Measurements from ENCODE around the gene TRIM25.

The TRIM25 gene

GRCh38 chr17:56928586-56928985, 14.7 kb upstream of the TRIM25 start:
- DNase-seq (ENCODE audit: extremely low read depth in 1 of 2, low read depth in 1 of 2): no peak

DNA sequence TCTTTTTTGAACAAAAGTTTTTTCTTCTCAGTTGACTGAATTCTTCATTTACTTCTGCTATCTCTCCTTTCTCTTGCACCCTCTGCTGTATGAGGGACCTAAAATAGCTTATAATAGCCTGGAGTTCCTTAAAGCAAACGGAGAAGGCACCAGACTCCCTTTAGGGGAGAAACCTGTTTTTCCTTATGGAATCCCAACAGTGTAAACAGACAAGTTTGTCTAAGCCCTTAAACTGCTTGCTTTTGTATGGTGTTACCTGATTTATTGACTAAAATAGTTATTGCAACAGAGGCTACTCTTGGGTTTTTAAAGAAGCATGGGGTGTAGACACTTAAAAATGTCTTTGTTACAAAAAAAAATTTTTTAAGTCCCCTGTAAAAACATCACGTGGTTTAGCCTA, 12.9 kb upstream of the TRIM25 start:
- no peak for DNase-seq (ENCODE audit: extremely low read depth in 1 of 2, low read depth in 1 of 2)

- DNase-seq (ENCODE audit: extremely low read depth in 1 of 2, low read depth in 1 of 2): no peak
Measured at GRCh38 chr17:56926270-56926669, 12.4 kb upstream of the TRIM25 start.

DNA sequence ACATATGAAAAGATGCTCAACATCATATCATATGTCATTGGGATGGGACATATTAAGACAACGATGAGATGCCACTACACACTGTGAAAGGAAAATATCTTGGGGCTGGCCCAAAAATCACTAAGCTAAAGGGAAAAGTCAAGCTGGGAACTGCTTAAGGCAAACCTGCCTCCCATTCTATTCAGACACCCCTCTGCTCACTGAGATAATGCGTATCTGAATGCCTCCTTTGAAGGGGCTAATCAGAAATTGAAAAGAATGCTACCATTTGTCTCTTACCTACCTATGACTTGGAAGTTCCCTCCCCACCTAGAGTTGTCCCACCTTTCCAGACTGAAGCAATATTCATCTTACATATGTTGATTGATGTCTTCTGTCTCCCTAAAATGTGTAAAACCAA, 11.2 kb upstream of the TRIM25 start:
- DNase-seq (ENCODE audit: extremely low read depth in 1 of 2, low read depth in 1 of 2): no peak

DNA sequence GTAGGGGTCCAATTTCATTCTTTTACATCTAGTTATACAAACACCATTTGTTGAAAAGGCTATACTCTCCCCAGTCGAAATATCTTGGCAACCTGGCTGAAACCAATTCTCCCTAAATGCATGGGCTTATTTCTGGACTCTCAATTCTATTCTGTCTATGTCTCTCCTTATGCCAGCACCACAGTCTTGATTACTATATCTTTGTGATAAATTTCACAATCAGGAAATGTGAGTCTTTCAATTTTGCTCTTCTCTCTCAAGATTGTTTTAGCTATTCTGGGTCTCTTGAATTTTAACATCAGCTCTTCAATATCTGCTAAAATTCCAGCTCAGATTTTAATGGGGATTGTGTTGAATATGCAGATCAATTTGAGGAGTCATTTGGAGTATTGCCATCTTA, 5.9 kb upstream of the TRIM25 start:
- DNase-seq (ENCODE audit: extremely low read depth in 1 of 2, low read depth in 1 of 2): no peak

DNA sequence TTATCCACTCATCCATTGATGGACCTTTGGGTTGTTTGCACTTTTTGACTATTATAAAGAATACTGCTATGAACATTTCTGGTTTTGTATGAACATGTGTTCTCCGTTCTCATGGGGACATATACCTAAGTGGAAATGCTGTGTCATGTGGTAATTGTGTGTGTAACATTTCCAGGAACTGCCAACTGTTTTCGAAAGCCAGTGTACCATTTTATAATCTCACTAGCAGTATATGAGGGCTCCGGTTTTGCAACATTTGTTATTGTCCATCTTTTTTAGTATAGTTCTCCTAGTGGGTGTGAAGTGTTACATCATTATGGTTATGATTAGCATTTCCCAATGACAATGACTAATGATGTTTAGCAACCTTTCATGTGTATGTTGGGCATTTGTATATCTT, 5.1 kb upstream of the TRIM25 start:
- no peak for DNase-seq (ENCODE audit: extremely low read depth in 1 of 2, low read depth in 1 of 2)

DNA sequence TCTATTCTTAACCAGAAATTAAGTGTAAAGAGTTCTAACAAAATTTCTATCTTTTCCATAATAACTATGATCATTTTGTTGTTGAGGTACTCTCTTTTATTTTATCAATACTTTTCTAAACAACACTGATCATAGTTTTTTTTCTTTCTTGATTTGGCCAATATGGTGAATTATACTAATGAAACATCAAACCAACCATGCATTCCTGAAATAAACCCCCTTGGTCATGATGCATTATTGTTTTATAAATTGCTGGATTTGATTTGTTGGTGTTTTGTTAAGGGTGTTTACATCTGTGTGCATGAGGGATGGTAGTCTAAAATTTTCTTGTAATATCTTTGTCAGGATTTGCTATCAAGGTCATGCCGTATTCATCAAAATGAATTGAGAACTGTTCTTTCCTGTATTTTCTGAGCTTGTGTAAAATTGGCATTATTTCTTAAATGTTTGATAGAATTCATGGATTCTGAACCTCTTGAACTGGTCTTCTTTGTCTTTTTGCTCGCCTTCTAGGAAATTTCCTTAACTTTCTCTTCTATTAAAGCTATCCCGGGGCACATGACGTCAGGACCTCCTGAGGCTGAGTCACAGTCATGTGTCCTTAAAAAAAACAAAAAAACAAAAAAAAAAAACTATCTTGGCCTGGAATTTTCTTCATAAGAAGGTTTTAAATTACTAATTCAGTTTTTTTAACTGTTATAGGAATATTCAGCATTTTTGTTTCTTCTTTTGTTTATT, 3.9 kb upstream of the TRIM25 start:
- no peak for DNase-seq (ENCODE audit: extremely low read depth in 1 of 2, low read depth in 1 of 2)

GRCh38 chr17:56914581-56915273, 878 bp upstream of the TRIM25 start:
- no peak for DNase-seq (ENCODE audit: extremely low read depth in 1 of 2, low read depth in 1 of 2)

GRCh38 chr17:56913353-56913866, 439 bp downstream of the TRIM25 start:
- no peak for DNase-seq (ENCODE audit: extremely low read depth in 1 of 2, low read depth in 1 of 2)

DNA sequence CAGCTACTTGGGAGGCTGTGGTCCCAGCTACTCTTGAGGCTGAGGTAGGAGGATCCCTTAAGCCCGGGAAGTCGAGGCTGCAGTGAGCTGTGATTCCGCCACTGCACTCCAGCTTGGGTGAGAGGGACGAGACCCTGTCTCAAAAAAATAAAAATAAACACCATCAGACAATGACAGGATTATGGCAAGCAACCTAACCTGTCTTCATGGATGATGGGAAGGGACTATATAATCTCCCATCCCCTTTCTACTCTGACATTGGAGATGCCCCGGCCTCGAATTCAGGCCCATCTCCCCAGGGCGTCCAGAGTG, 893 bp downstream of the TRIM25 start:
- no peak for DNase-seq (ENCODE audit: extremely low read depth in 1 of 2, low read depth in 1 of 2)

GRCh38 chr17:56912105-56912999, 1.5 kb downstream of the TRIM25 start:
- DNase-seq (ENCODE audit: extremely low read depth in 1 of 2, low read depth in 1 of 2): no peak

DNA sequence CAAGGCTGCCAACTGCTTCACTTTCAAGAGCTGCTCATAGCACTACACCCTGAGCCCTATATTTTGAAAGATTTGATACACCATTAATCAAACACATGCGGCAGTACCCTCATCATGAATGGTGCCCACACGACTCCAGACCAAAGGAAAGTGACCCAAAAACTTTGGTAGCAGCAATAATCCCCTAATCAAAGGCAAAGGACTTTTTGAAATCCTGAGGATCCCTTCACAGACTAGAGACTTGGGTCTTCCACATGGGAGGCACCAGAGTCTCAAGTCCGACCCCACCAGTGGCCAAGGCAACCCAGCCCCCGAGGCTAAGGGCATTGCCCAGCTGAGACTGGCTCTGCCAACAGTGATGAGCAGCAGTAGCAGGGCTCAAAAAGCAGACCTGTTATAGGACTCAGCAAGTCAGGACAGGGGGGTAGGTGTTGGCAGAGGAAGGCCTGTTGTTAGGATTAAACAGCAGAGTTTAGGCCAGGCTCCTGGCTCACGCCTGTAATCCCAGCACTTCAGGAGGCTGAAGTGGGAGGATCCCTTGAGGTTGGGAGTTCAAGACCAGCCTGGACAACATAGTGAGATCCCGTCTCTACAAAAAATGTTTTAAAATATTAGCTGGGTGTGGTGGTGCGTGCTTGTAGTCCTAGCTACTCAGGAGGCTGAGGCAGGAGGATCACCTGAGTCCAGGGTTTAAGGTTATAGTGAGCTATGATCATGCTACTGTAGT, 3.2 kb downstream of the TRIM25 start:
- DNase-seq (ENCODE audit: extremely low read depth in 1 of 2, low read depth in 1 of 2): no peak

DNA sequence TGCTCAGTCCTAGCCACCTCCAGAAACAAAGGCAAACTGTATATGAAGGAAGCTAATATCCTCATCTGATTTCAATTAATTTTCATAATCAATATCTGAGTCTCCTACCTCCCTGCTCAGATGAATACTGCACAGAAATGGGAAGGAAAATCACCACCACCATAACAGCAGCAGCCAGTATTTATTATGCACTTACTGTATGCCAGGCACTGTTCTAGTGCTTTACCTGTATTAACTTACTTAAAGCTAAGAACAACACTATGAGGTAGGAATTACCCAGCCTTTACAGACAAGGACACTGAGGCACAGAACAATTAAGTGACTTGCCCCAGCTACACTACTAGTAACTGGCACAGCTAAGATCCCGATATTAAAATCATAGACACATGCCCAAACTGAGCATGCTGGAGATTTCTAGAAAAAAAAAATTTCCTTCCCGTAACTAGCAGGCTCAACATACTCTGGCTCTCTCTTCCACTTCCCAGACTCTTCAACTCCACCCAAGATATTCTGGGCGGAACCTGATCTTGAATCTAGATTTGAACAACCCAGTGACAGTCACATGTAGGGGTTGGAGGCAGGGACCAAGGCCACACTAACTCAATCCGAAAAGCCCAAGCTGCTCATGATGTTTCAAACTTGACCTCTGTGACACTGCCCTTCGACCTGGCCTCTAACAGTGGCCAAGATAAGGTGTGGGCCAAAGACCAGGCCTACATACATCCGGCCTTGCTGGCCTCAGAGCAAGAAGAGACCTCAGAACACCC, 3.9 kb downstream of the TRIM25 start:
- no peak for DNase-seq (ENCODE audit: extremely low read depth in 1 of 2, low read depth in 1 of 2)

- no peak for DNase-seq (ENCODE audit: extremely low read depth in 1 of 2, low read depth in 1 of 2)
Measured at GRCh38 chr17:56908001-56908542, 5.8 kb downstream of the TRIM25 start.

GRCh38 chr17:56903560-56903959, 10.3 kb downstream of the TRIM25 start:
- DNase-seq (ENCODE audit: extremely low read depth in 1 of 2, low read depth in 1 of 2): no peak

GRCh38 chr17:56902348-56902747, 11.5 kb downstream of the TRIM25 start:
- DNase-seq (ENCODE audit: extremely low read depth in 1 of 2, low read depth in 1 of 2): no peak

- DNase-seq (ENCODE audit: extremely low read depth in 1 of 2, low read depth in 1 of 2): no peak
Measured at GRCh38 chr17:56899403-56899802, 14.4 kb downstream of the TRIM25 start.

- no peak for DNase-seq (ENCODE audit: extremely low read depth in 1 of 2, low read depth in 1 of 2)
Measured at GRCh38 chr17:56898874-56899273, 15.0 kb downstream of the TRIM25 start.

DNA sequence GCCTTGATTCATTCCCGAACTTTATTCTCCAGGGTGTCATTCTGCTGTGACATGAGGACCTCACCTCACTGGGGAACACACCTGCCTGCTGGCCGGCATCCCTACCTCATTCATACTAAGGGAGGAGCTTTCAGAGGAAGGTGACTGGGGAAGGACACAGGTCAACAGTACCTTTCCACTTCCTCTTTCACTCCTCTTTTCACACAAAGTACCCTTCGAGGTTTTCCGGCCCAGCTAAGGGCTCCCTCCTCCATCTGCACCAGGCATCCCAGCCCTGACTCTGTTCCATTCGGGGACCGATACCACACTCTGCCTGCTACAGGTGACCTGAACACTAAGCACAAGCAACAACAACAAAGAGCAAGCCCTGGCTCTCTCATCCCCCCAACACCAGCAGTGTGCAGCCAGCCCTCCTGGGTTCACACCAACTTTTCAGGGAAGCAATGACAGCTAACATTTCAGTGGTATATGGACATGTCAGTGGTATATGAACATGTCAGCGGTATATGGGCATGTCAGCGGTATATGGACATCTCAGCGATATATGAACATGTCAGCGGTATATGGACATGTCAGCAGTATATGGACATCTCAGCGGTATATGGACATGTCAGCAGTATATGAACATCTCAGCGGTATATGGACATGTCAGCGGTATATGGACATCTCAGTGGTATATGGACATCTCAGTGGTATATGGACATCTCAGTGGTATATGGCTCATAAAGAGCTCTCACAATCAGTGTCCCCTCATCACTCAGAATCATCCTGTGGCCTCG, 16.0 kb downstream of the TRIM25 start:
- no peak for DNase-seq (ENCODE audit: extremely low read depth in 1 of 2, low read depth in 1 of 2)

Data from activated CD8-positive, alpha-beta memory T cell treated with anti-CD3 and anti-CD28 coated beads for 1 hour (primary cell).